HEK293T (cell line): ENCODE results near the gene NALF2.

Experiments used
- ARNT ChIP-seq: fragments of 450-650 bp; IDR thresholded peaks from 2 replicates; pipeline ENCODE4 v1.6.1; 2017; ENCODE audit warnings: mild to moderate bottlenecking
- ELF4 ChIP-seq: fragments of 450-650 bp; IDR thresholded peaks from 2 replicates; pipeline ENCODE4 v1.6.1; 2017; ENCODE audit warnings: antibody characterized with exemption
- FOXK2 ChIP-seq: fragments of 450-650 bp; IDR thresholded peaks from 2 replicates; pipeline ENCODE4 v1.6.1; 2016; ENCODE audit warnings: mild to moderate bottlenecking
- FOXM1 ChIP-seq: fragments of 450-650 bp; IDR thresholded peaks from 2 replicates; pipeline ENCODE4 v1.6.1; 2017; ENCODE audit warnings: mild to moderate bottlenecking, borderline replicate concordance

- TF ChIP-seq FOXM1 (no peak), ARNT (no peak), FOXK2 (no peak), ELF4 (no peak)
Observed at GRCh38 chrX:69508610-69509009, 4.5 kb downstream of the NALF2 start.
